KMS-11 (cell line): ENCODE results near the gene SYF2.

Experiments used
- H2AFZ ChIP-seq: fragments of 200-600 bp; sonication (generic); 2 replicates; pipeline ENCODE4 v1.6.1; 2016; ENCODE audit warnings: antibody characterized with exemption, mixed run types, low read depth
- H3K27ac ChIP-seq: fragments of 200-600 bp; sonication (generic); 2 replicates; pipeline ENCODE4 v1.6.1; 2016; ENCODE audit warnings: mild to moderate bottlenecking, mixed run types
- H3K27me3 ChIP-seq: fragments of 200-600 bp; sonication (generic); 2 replicates; pipeline ENCODE4 v1.6.1; 2017; ENCODE audit warnings: mild to moderate bottlenecking, low read depth, mixed run types, moderate library complexity; ENCODE audit not compliant: insufficient read depth
- H3K36me3 ChIP-seq: fragments of 200-600 bp; sonication (generic); 2 replicates; pipeline ENCODE4 v1.6.1; 2017; ENCODE audit warnings: mild to moderate bottlenecking, mixed run types; ENCODE audit not compliant: insufficient read depth
- H3K4me1 ChIP-seq: fragments of 200-600 bp; sonication (generic); 2 replicates; pipeline ENCODE4 v1.6.1; 2016; ENCODE audit warnings: mild to moderate bottlenecking, low read depth, mixed run types; ENCODE audit not compliant: poor library complexity, severe bottlenecking
- H3K4me2 ChIP-seq: fragments of 200-600 bp; sonication (generic); 2 replicates; pipeline ENCODE4 v1.7.0; 2016; ENCODE audit warnings: mild to moderate bottlenecking, mixed run types
- H3K4me3 ChIP-seq: fragments of 200-600 bp; sonication (generic); IDR thresholded peaks from 2 replicates; pipeline ENCODE4 v1.6.1; 2017; ENCODE audit warnings: low read depth, low read length, mixed read lengths; ENCODE audit not compliant: insufficient read depth
- H3K79me2 ChIP-seq: fragments of 200-600 bp; sonication (generic); 2 replicates; pipeline ENCODE4 v1.6.1; 2016; ENCODE audit warnings: low read depth, mixed run types; ENCODE audit not compliant: insufficient read depth
- H3K9ac ChIP-seq: fragments of 200-600 bp; sonication (generic); 2 replicates; pipeline ENCODE4 v1.6.1; 2016; ENCODE audit warnings: mild to moderate bottlenecking, mixed run types
- H4K20me1 ChIP-seq: fragments of 200-600 bp; sonication (generic); 2 replicates; pipeline ENCODE4 v1.6.1; 2016; ENCODE audit warnings: mild to moderate bottlenecking, mixed run types; ENCODE audit not compliant: insufficient read depth
- TF ChIP-seq, protein P1 (sequence below): fragments of 200-600 bp; sonication (generic); conservative IDR thresholded peaks from 2 replicates; pipeline ENCODE4 v1.6.1; 2017; ENCODE audit warnings: low read depth, mild to moderate bottlenecking, antibody characterized with exemption, low read length, moderate library complexity, mixed read lengths

Gene SYF2

DNA sequence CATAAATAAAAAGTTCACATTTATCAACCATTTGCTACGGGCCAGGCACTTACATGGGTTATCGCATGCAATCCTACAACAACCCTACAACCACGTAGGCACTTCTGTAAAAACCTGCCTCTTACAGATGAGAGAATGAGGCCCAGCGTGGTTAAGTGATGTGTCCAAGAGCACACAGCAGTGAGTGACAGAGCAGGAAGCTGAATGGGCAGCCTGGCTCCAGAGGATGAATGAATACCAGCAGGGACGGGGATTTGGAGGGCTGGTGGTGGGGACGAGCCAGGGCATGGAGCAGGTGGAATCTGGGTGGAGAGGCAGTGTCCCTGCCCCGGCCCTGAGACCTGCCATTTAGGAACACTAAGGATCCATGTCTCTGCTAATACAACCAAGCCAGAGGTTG lies 35.5 kb downstream of the SYF2 start:
- Histone ChIP-seq H3K4me3 (no peak overlapping the region), H2AFZ (no peak overlapping the region), H3K4me2 (no peak overlapping the region), H4K20me1 (no peaks in the 10 kb centered on the region), H3K9ac (no peak overlapping the region), H3K27me3 (no peaks in the 10 kb centered on the region), H3K79me2 (no peaks in the 10 kb centered on the region), H3K27ac (no peak overlapping the region), H3K36me3 (no peaks in the 10 kb centered on the region), H3K4me1 (no peaks in the 10 kb centered on the region)
- TF ChIP-seq, protein P1, sequence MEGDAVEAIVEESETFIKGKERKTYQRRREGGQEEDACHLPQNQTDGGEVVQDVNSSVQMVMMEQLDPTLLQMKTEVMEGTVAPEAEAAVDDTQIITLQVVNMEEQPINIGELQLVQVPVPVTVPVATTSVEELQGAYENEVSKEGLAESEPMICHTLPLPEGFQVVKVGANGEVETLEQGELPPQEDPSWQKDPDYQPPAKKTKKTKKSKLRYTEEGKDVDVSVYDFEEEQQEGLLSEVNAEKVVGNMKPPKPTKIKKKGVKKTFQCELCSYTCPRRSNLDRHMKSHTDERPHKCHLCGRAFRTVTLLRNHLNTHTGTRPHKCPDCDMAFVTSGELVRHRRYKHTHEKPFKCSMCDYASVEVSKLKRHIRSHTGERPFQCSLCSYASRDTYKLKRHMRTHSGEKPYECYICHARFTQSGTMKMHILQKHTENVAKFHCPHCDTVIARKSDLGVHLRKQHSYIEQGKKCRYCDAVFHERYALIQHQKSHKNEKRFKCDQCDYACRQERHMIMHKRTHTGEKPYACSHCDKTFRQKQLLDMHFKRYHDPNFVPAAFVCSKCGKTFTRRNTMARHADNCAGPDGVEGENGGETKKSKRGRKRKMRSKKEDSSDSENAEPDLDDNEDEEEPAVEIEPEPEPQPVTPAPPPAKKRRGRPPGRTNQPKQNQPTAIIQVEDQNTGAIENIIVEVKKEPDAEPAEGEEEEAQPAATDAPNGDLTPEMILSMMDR = no peak

DNA sequence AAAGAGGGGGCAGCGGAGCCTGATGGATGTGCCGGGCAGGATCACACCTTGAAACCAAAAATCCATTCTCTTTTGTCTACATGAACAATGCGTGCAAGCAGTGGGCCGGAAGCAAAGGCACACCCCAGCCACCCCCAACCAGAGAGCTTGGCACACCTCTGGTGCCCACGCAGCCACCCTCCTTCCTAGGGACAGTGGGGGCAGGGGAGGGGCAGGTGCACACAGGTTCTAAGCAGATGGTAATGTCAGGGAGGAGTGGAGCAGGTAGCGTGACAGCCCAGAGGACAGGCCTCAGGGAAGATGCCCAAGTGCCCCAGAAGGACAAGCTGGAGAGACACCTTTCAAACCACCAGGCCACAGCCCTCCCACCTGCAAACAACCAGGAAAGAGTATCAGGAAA lies 36.5 kb downstream of the SYF2 start:
- Histone ChIP-seq H3K36me3 (no peaks in the 10 kb centered on the region), H3K27ac (no peak overlapping the region), H4K20me1 (no peaks in the 10 kb centered on the region), H3K4me1 (no peaks in the 10 kb centered on the region), H3K9ac (no peak overlapping the region), H3K4me3 (no peak overlapping the region), H3K27me3 (no peaks in the 10 kb centered on the region), H2AFZ (no peak overlapping the region), H3K4me2 (no peak overlapping the region), H3K79me2 (no peaks in the 10 kb centered on the region)
- TF ChIP-seq, protein P1 = no peak

DNA sequence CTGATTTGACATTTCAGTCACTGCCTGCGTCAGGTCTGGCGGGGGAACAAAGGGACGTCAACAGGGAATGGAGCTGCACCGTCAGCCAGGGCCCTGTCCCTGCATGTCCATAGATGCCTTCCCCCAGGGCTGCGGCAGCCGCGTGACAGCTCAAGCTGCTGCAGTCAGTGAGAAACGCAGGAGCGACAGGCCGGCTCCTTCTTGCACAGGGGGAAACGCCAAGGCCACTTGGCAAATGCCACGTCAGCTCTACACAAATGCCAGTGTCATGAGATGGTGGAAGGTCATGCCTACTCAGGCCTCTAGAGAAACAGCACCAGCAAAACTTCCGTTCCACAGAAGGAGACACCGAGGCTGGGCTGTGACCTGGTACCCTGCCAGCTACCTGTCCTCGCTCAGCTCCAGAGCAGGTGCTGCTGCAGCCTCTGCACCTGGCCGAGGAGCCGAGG lies 37.7 kb downstream of the SYF2 start:
- no peak overlapping the region for H3K4me3 ChIP-seq
- no peaks in the 10 kb centered on the region for H3K4me1 ChIP-seq
- no peak overlapping the region for H3K27ac ChIP-seq
- H3K36me3 ChIP-seq = no peaks in the 10 kb centered on the region
- no peaks in the 10 kb centered on the region for H3K79me2 ChIP-seq
- no peak overlapping the region for H2AFZ ChIP-seq
- H3K27me3 ChIP-seq = no peaks in the 10 kb centered on the region
- H3K4me2 ChIP-seq = no peak overlapping the region
- TF ChIP-seq, protein P1 = no peak
- no peaks in the 10 kb centered on the region for H4K20me1 ChIP-seq
- no peak overlapping the region for H3K9ac ChIP-seq

DNA sequence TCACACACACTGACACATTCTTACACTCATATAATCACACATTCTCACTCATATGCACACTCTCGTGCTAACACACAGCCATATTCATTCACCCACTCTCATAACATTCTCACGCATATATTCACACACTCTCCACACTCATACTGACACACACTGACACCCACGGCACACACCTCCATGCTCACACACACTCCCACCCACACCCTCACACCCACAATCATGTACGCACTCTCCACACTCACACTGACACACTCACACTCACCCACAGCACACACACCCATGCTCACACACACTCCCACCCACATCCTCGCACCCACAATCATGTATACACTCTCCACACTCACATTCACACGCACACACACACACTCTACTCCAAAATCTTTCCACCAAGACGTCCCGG lies 38.2 kb downstream of the SYF2 start:
- H3K27me3 ChIP-seq = no peaks in the 10 kb centered on the region
- no peak overlapping the region for H3K4me3 ChIP-seq
- no peak overlapping the region for H2AFZ ChIP-seq
- no peaks in the 10 kb centered on the region for H3K79me2 ChIP-seq
- H3K4me2 ChIP-seq = no peak overlapping the region
- no peaks in the 10 kb centered on the region for H3K36me3 ChIP-seq
- H3K9ac ChIP-seq = no peak overlapping the region
- H3K4me1 ChIP-seq = no peaks in the 10 kb centered on the region
- no peaks in the 10 kb centered on the region for H4K20me1 ChIP-seq
- TF ChIP-seq, protein P1 = no peak
- H3K27ac ChIP-seq = no peak overlapping the region
